Astrocyte (in vitro differentiated cells and primary cell): ENCODE data around the gene SEC62. TPM values are rescaled to one million over a fixed set of nuclear protein-coding genes. Genes with fewer than 3 reads are reported as not detected.

ENCODE experiments used
- DNase-seq: peaks from one replicate; pipeline ENCODE4 v3.0.0-alpha.2; 2010; ENCODE audit warnings: low read depth
- FAIRE-seq: peaks from 2 replicates; lab custom pipeline; 2011; peaks lifted over from hg19 to GRCh38; lab: Jason Lieb, UNC
- H2AFZ ChIP-seq: 2 replicates; pipeline ENCODE4 v1.6.0; 2012; ENCODE audit warnings: low read depth, low read length, inconsistent platforms
- H3K27ac ChIP-seq: 2 replicates; pipeline ENCODE4 v1.5.1; 2011; ENCODE audit warnings: low read depth, low read length, inconsistent platforms
- H3K27me3 ChIP-seq: 2 replicates; pipeline ENCODE4 v1.6.0; 2011; ENCODE audit warnings: low read length, inconsistent platforms; ENCODE audit not compliant: insufficient read depth
- H3K36me3 ChIP-seq: 2 replicates; pipeline ENCODE4 v1.5.1; 2011; ENCODE audit warnings: low read length, inconsistent platforms; ENCODE audit not compliant: insufficient read depth
- H3K4me1 ChIP-seq: 2 replicates; pipeline ENCODE4 v1.5.1; 2011; ENCODE audit warnings: low read length, inconsistent platforms; ENCODE audit not compliant: insufficient read depth
- H3K4me2 ChIP-seq: 2 replicates; pipeline ENCODE4 v1.6.0; 2012; ENCODE audit warnings: low read length, inconsistent platforms
- H3K4me3 ChIP-seq: 2 replicates; pipeline ENCODE4 v1.5.1; 2011; ENCODE audit warnings: low read depth, mild to moderate bottlenecking, low read length, inconsistent platforms; ENCODE audit not compliant: insufficient read depth
- H3K79me2 ChIP-seq: 2 replicates; pipeline ENCODE4 v1.6.0; 2012; ENCODE audit warnings: mild to moderate bottlenecking, low read length, inconsistent platforms; ENCODE audit not compliant: insufficient read depth
- H3K9ac ChIP-seq: 2 replicates; pipeline ENCODE4 v1.6.0; 2012; ENCODE audit warnings: mild to moderate bottlenecking, low read length, inconsistent platforms
- H3K9me3 ChIP-seq: 2 replicates; pipeline ENCODE4 v1.5.1; 2012; ENCODE audit warnings: low read depth, mild to moderate bottlenecking, low read length, inconsistent platforms; ENCODE audit not compliant: insufficient read depth
- H4K20me1 ChIP-seq: 2 replicates; pipeline ENCODE4 v1.6.0; 2012; ENCODE audit warnings: low read length, inconsistent platforms; ENCODE audit not compliant: insufficient read depth
- H3K27ac Mint-ChIP-seq: one replicate; pipeline ENCODE4 v1.8.0; 2021; ENCODE audit warnings: mild to moderate bottlenecking, mixed read lengths; ENCODE audit not compliant: unreplicated experiment
- H3K27me3 Mint-ChIP-seq: one replicate; pipeline ENCODE4 v1.8.0; 2021; ENCODE audit warnings: low read depth, mixed read lengths; ENCODE audit not compliant: unreplicated experiment
- H3K36me3 Mint-ChIP-seq: one replicate; pipeline ENCODE4 v1.8.0; 2021; ENCODE audit warnings: low read depth, mixed read lengths; ENCODE audit not compliant: unreplicated experiment
- H3K4me1 Mint-ChIP-seq: one replicate; pipeline ENCODE4 v1.8.0; 2021; ENCODE audit warnings: low read depth, mixed read lengths; ENCODE audit not compliant: unreplicated experiment
- H3K4me3 Mint-ChIP-seq: one replicate; pipeline ENCODE4 v1.8.0; 2021; ENCODE audit warnings: mild to moderate bottlenecking, moderate library complexity, mixed read lengths; ENCODE audit not compliant: unreplicated experiment
- H3K9me3 Mint-ChIP-seq: one replicate; pipeline ENCODE4 v1.8.0; 2021; ENCODE audit warnings: mild to moderate bottlenecking, mixed read lengths; ENCODE audit not compliant: unreplicated experiment
- CTCF ChIP-seq: IDR thresholded peaks from 2 replicates; pipeline ENCODE4 v1.5.1; 2011; ENCODE audit warnings: low read depth, mild to moderate bottlenecking, inconsistent platforms, low read length, moderate library complexity; ENCODE audit not compliant: insufficient read depth
- EZH2 ChIP-seq: IDR thresholded peaks from 2 replicates; pipeline ENCODE4 v1.6.1; 2012; ENCODE audit warnings: mild to moderate bottlenecking, low read length, inconsistent platforms; ENCODE audit not compliant: insufficient read depth
- total RNA-seq: library from RNA; stranded (reverse); gene quantifications from 2 replicates; pipeline ENCODE4 v1.2.1, GENCODE V29; 2021

SEC62 gene
- total RNA-seq, 1 donor from 2014 or later = 117 TPM

GRCh38 chr3:170021083-170021482, 54.5 kb downstream of the SEC62 start:
- Histone ChIP-seq H3K36me3 (no peaks in the 10 kb centered on the region), H3K27ac (no peak overlapping the region), H4K20me1 (no peaks in the 10 kb centered on the region), H2AFZ (no peak overlapping the region), H3K9ac (no peak overlapping the region), H3K4me3 (no peak overlapping the region), H3K4me2 (no peak overlapping the region), H3K4me1 (no peaks in the 10 kb centered on the region), H3K79me2 (no peaks in the 10 kb centered on the region), H3K27me3 (no peaks in the 10 kb centered on the region), H3K9me3 (no peaks in the 10 kb centered on the region)
- no peak overlapping the region for H3K27ac Mint-ChIP-seq
- DNase-seq = no peak
- FAIRE-seq = no peak
- H3K4me1 Mint-ChIP-seq = no peaks in the 10 kb centered on the region
- H3K9me3 Mint-ChIP-seq = no peaks in the 10 kb centered on the region
- H3K36me3 Mint-ChIP-seq = no peaks in the 10 kb centered on the region
- TF ChIP-seq EZH2 = no peak
- TF ChIP-seq CTCF = no peak
- peaks cover 10% of the 10 kb centered on the region for H3K27me3 Mint-ChIP-seq
- H3K4me3 Mint-ChIP-seq = no peak overlapping the region

- H3K79me2 ChIP-seq = no peaks in the 10 kb centered on the region
- TF ChIP-seq EZH2 = no peak
- no peak for TF ChIP-seq CTCF
- H3K4me1 ChIP-seq = no peaks in the 10 kb centered on the region
- no peak overlapping the region for H2AFZ ChIP-seq
- DNase-seq = no peak
- Mint-ChIP-seq H3K9me3 (no peaks in the 10 kb centered on the region), H3K27ac (no peak overlapping the region), H3K27me3 (peaks cover 6% of the 10 kb centered on the region), H3K36me3 (no peaks in the 10 kb centered on the region), H3K4me1 (no peaks in the 10 kb centered on the region), H3K4me3 (no peak overlapping the region)
- no peak overlapping the region for H3K4me3 ChIP-seq
- H4K20me1 ChIP-seq = no peaks in the 10 kb centered on the region
- H3K9me3 ChIP-seq = no peaks in the 10 kb centered on the region
- no peaks in the 10 kb centered on the region for H3K27me3 ChIP-seq
- H3K4me2 ChIP-seq = no peak overlapping the region
- H3K27ac ChIP-seq = no peak overlapping the region
- no peak overlapping the region for H3K9ac ChIP-seq
- H3K36me3 ChIP-seq = no peaks in the 10 kb centered on the region
- FAIRE-seq = no peak
These were observed 55.7 kb downstream of the SEC62 start for GRCh38 chr3:170022336-170022735.

GRCh38 chr3:170023165-170023564, 56.6 kb downstream of the SEC62 start:
- no peak for FAIRE-seq
- Mint-ChIP-seq H3K27ac (no peak overlapping the region), H3K27me3 (peaks cover 3% of the 10 kb centered on the region), H3K36me3 (no peaks in the 10 kb centered on the region), H3K4me3 (no peak overlapping the region), H3K9me3 (no peaks in the 10 kb centered on the region), H3K4me1 (no peaks in the 10 kb centered on the region)
- Histone ChIP-seq H3K79me2 (no peaks in the 10 kb centered on the region), H3K36me3 (no peaks in the 10 kb centered on the region), H3K9me3 (no peaks in the 10 kb centered on the region), H3K27ac (no peak overlapping the region), H2AFZ (no peak overlapping the region), H3K4me3 (no peak overlapping the region), H3K4me2 (no peak overlapping the region), H4K20me1 (no peaks in the 10 kb centered on the region), H3K9ac (no peak overlapping the region), H3K4me1 (no peaks in the 10 kb centered on the region), H3K27me3 (no peaks in the 10 kb centered on the region)
- no peak for DNase-seq
- TF ChIP-seq EZH2 (no peak), CTCF (no peak)
